NB4 (cell line): ENCODE data around the gene FAM118A.

ENCODE experiments used
- POLR2A ChIP-seq: IDR thresholded peaks from 2 replicates; pipeline ENCODE4 v1.6.1; 2011; ENCODE audit warnings: mild to moderate bottlenecking; ENCODE audit not compliant: insufficient read length; ENCODE audit errors: extremely low read depth
- TF ChIP-seq, protein P1 (sequence below): IDR thresholded peaks from one replicate; pipeline ENCODE4 v1.5.1; 2012; ENCODE audit warnings: low read depth, low read length

DNA sequence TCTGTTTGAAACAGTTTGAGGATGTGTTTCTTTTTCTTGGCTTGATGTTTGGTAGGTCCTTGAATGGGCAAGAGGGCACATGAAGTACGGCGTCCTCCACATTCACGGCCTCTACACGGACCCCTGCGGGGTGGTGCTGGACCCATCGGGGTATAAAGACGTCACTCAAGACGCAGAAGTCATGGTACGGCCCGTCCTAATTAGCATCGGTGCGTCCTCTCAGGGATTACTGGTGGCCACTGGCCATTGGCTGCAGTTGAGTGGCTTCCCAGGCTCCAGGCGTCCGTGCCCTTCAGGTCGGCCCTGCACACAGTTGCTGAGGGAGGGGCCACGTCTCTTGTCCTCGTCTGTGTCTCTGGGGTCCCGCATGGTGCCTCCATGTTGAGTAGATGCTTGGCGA, 20.8 kb downstream of the FAM118A start:
- no peak for TF ChIP-seq POLR2A
- TF ChIP-seq, protein P1, sequence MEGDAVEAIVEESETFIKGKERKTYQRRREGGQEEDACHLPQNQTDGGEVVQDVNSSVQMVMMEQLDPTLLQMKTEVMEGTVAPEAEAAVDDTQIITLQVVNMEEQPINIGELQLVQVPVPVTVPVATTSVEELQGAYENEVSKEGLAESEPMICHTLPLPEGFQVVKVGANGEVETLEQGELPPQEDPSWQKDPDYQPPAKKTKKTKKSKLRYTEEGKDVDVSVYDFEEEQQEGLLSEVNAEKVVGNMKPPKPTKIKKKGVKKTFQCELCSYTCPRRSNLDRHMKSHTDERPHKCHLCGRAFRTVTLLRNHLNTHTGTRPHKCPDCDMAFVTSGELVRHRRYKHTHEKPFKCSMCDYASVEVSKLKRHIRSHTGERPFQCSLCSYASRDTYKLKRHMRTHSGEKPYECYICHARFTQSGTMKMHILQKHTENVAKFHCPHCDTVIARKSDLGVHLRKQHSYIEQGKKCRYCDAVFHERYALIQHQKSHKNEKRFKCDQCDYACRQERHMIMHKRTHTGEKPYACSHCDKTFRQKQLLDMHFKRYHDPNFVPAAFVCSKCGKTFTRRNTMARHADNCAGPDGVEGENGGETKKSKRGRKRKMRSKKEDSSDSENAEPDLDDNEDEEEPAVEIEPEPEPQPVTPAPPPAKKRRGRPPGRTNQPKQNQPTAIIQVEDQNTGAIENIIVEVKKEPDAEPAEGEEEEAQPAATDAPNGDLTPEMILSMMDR = no peak
